GM13977 (cell line): ENCODE data around the gene HSPA4.

Experiments
- DNase-seq: peaks from one replicate; pipeline ENCODE4 v3.0.0; 2012; ENCODE audit warnings: low spot score
- in situ Hi-C: fragments of 300-500 bp; cut with MboI; formaldehyde crosslinking; loops from one replicate; pipeline ENCODE4 v1.12.0; 2022; ENCODE audit warnings: low sequenced_read_pairs, low pct_unique_long_range_greater_than_20kb, mixed read lengths, inconsistent platforms; ENCODE audit not compliant: unreplicated experiment
- TF ChIP-seq, protein P1 (sequence below): IDR thresholded peaks from 2 replicates; pipeline ENCODE4 v1.5.1; 2012; ENCODE audit warnings: mild to moderate bottlenecking, control low read depth; ENCODE audit not compliant: insufficient read depth; ENCODE audit errors: extremely low read depth, missing control alignments

Gene HSPA4

DNA sequence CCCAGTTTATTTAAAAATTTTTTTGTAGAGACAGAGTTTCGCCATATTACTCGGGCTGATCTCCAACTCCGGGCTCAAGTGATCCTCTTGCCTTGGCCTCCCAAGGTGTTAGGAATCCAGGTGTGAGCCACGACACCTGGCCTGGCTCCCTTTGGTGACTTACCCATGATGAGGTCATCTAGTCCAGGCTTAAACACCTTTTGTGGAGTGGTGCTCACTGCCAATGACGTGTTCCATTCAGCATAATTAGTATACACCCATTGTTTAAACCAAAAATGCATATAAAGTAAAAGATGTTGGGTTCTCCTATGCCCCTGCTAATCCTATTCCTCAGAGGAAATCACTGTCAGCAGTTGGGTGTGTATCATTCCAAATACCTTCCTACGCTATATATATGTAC lies 91.0 kb downstream of the HSPA4 start:
- TF ChIP-seq, protein P1, sequence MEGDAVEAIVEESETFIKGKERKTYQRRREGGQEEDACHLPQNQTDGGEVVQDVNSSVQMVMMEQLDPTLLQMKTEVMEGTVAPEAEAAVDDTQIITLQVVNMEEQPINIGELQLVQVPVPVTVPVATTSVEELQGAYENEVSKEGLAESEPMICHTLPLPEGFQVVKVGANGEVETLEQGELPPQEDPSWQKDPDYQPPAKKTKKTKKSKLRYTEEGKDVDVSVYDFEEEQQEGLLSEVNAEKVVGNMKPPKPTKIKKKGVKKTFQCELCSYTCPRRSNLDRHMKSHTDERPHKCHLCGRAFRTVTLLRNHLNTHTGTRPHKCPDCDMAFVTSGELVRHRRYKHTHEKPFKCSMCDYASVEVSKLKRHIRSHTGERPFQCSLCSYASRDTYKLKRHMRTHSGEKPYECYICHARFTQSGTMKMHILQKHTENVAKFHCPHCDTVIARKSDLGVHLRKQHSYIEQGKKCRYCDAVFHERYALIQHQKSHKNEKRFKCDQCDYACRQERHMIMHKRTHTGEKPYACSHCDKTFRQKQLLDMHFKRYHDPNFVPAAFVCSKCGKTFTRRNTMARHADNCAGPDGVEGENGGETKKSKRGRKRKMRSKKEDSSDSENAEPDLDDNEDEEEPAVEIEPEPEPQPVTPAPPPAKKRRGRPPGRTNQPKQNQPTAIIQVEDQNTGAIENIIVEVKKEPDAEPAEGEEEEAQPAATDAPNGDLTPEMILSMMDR: no peak
- DNase-seq: no peak
- in situ Hi-C loops: no loop called here

DNA sequence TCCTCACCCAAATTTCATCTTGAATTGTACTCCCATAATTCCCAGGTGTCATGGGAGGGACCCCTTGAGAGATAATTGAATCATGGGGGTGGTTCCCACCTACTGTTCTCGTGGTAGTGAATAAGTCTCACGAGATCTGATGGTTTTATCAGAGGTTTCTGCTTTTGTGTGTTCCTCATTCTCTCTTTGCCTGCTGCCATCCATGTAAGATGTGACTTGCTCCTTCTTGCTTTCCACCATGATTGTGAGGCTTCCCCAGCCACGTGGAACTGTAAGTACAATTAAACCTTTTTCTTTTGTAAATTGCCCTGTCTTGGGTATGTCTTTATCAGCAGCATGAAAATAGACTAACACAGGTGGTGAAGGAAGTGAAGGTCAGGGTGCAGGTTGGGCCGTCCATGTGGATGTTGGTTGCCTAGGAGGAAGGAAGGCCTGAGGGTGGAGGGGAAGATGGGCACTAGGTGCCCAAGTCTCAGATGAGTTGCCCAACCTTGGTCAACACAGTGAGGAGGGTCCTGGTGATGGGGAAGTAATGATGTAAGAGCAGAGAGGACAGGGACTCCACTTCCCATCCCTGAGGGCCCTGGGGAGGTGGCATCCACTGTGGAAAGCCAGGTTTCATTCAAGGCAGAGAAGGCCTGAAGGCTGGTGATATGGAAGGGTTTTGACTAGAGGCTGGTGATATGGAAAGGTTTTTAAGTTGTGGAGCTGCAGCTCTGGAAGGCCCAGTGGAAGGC lies 92.6 kb downstream of the HSPA4 start:
- in situ Hi-C loops: no loop called here
- TF ChIP-seq, protein P1: no peak
- no peak for DNase-seq

DNA sequence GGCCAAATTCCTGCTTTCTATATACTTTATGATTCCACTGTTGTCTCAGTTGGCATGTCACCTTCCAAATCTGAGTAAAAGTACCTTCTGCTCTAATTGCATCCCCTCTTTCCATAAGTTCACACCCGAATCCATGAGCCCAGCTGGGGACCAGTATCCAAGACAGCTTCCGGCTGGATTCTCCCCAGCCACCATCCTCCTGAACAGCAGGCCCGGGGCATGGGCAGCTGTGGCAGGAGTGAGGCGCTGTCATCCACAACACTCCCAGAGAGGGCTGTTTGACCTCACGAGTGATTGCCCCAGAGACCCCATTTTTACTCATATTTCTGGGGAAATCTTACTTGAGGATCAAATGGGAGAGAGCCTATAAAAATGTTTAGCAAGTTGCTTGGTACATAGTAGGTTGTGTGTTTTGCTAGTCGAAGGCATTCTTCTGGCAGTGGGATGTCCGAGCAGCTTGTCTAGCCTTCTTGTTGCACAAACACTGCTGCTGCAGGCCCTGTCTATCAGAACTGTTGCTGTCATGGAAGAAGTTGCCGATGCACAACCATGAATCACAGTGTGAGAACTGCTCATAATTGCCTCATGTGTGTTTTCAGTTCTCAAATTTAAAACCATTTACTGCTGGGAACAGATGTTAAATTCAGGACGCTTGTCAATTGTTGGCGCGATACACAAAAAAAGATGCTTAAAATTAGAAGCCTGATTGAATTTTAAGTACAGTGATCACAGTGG lies 93.8 kb downstream of the HSPA4 start:
- DNase-seq: no peak
- in situ Hi-C loops: no loop called here
- TF ChIP-seq, protein P1: no peak

DNA sequence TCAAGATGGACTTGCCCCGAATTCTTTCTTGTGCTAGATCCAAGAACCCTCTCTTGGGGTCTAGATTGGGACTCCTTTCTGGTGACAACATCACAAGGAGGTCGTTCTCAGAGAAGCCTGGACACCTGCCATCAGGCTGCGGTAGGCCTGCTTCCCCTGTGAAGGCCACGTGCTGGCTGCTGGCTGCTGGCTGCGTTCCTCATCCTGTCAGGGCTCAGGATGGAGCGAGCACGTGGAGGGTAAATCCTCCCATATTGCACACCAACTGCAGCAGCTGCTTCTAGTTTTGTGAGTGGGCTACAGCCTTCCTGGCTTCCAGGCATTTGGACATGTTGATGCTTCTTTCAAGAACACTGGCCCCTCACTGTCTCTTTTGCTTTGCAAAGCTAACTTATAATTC lies 95.6 kb downstream of the HSPA4 start:
- in situ Hi-C loops: no loop called here

DNA sequence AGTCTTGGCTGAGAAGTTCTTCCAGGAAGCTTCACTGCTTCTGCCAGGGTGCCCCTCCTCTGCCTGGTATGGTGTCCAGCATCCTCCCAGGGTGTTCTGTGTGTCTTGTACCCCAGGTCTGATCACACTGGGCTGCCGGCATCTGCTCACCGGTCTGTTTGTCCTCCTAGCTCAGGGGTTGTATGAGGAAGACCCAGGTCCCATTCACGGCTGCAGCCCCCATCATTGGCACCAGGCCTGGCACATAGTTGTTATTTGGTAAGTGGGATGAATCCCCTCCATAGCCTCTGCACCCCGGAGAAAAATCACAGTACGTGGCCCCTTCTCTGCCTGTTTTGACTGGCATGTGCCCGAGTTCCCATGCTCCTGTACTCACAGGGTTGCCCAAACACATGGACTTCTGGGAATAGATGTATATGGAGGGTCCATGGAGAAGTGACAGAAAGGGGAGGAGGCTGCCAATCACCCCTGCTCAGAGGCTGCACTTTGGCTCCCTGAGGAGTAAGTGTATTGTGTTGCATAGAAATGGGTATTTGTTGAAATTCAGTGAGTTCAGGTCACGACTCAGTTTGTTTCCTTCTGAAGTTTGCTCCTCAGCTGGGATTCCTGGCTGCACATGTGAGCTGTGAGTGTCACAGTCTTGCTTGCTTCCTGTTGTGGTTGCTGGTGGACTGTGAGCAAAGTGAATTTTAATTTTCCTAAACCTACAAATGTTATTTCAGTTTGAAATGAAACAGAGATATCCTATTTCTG lies 96.2 kb downstream of the HSPA4 start:
- TF ChIP-seq, protein P1: no peak
- in situ Hi-C loops: no loop called here
- no peak for DNase-seq

More for the DNA sequence above, 95.6 kb downstream of the HSPA4 start:
- TF ChIP-seq, protein P1: no peak
- DNase-seq: no peak

DNA sequence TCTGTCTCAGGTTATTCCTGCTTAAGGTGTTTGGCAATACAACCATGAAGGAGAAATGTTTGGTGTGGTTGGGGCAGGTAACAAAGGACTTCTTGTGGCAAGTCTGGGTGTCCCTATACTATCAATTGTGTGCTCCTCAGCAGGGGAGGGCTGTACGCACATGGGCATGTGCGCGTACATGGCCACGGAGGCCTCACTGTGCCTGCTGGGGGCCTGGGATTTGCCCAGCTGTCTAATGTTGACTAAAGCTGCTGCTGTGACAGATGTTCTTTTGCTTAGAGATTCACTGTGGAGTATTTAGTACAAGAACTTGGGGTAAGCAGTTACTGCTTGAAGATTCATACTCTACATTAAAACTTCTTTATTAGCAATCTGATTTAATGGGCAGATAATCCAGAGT lies 97.5 kb downstream of the HSPA4 start:
- no peak for DNase-seq
- in situ Hi-C loops: no loop called here
- TF ChIP-seq, protein P1: no peak
